Gastrocnemius medialis (tissue), 4 donors: ENCODE measurements around the gene CBX7. TPM values are rescaled to one million over a fixed set of nuclear protein-coding genes. Genes with fewer than 3 reads are reported as not detected.
"Not testable (repeated sequence)": the region's sequence is repeated elsewhere in the genome, so short reads cannot be mapped to it uniquely, and the experiment has no call there.

Experiments used
- ATAC-seq, 2 donors: fragments of 150-250 bp; one replicate each; pipeline ENCODE4 v1.9.1; 2016
- DNase-seq, 2 donors: peaks; one replicate each; pipeline ENCODE4 v3.0.0-alpha.2; 2019
- H3K27ac ChIP-seq, 4 donors: fragments of 200-600 bp; sonication (generic); 1 replicate in 1 of 4; 2 replicates in 3 of 4; pipeline ENCODE4 v1.5.1; 2016 to 2018; ENCODE audit warnings: mild to moderate bottlenecking in 2 of 4, moderate library complexity in 1 of 4
- H3K27me3 ChIP-seq, 3 donors: fragments of 200-600 bp; sonication (generic) in 2 of 3; 1 replicate in 1 of 3; 2 replicates in 2 of 3; pipeline versions ENCODE4 v1.5.1 to v1.6.0; 2016 to 2019; ENCODE audit warnings: mild to moderate bottlenecking in 1 of 3, moderate library complexity in 1 of 3
- H3K36me3 ChIP-seq, 2 donors: fragments of 200-600 bp; sonication (generic) in 1 of 2; one replicate each; pipeline ENCODE4 v1.5.1; 2017 to 2018
- H3K4me1 ChIP-seq, 2 donors: fragments of 200-600 bp; sonication (generic) in 1 of 2; one replicate each; pipeline ENCODE4 v1.5.1; 2016 to 2017; ENCODE audit warnings: mild to moderate bottlenecking in 2 of 2
- H3K4me3 ChIP-seq, 4 donors: fragments of 200-600 bp; sonication (generic) in 3 of 4; 1 replicate in 1 of 4; 2 replicates in 3 of 4; pipeline ENCODE4 v1.5.1; 2016 to 2019; ENCODE audit warnings: mild to moderate bottlenecking in 2 of 4
- H3K9me3 ChIP-seq, 3 donors: fragments of 200-600 bp; sonication (generic) in 2 of 3; 1 replicate in 1 of 3; 2 replicates in 2 of 3; pipeline ENCODE4 v1.5.1; 2016 to 2019
- CTCF ChIP-seq, 5 experiments: fragments of 450-650 bp in 3 of 5; fragments of 200-600 bp in 2 of 5; sonication (generic) in 2 of 5; IDR thresholded peaks in 4 of 5; conservative IDR thresholded peaks in 1 of 5; 1 replicate in 4 of 5; 2 replicates in 1 of 5; pipeline ENCODE4 v1.5.1; 2016 to 2019; ENCODE audit warnings: antibody characterized with exemption in 5 of 5, mild to moderate bottlenecking in 3 of 5, moderate library complexity in 3 of 5
- POLR2A ChIP-seq, 2 donors: fragments of 450-650 bp; IDR thresholded peaks; one replicate each; pipeline ENCODE4 v1.6.1; 2017; ENCODE audit warnings: antibody characterized with exemption in 2 of 2, mild to moderate bottlenecking in 2 of 2, moderate library complexity in 2 of 2
- in situ Hi-C, 4 donors: fragments of 200-750 bp; cut with MboI; loops; one replicate each; pipeline versions ENCODE4 v1.15.0 to v1.8.0; 2017; ENCODE audit warnings: low sequenced_read_pairs in 4 of 4
- intact Hi-C: fragments of 100-400 bp; cut with DNase I; formaldehyde crosslinking; loops from one replicate; pipeline ENCODE4 v1.15.1; 2023; ENCODE audit warnings: low total_unique reads
- total RNA-seq, 4 donors: library from RNA; depleted of rRNA; stranded (reverse); fragments of >200 nt; gene quantifications; one replicate each; pipeline versions ENCODE4 v1.1.0 to v1.2.3, GENCODE V29; 2016

CBX7 gene
- total RNA-seq, 4 donors from 2014 or later: 52.4 to 78.1 (median 62.3) TPM

- ATAC-seq: no peak
- TF ChIP-seq CTCF (IDR thresholded peaks at IDR 0.05 in 4 of 5, conservative IDR thresholded peaks at IDR 0.05 in 1 of 5): no peak
- TF ChIP-seq POLR2A (IDR thresholded peaks at IDR 0.05): no peak
- no peak for DNase-seq
- H3K9me3 ChIP-seq: no peaks in the 10 kb centered on the region
- H3K4me1 ChIP-seq: peaks cover 53 to 58% of the 10 kb centered on the region in 2 donors
- H3K27me3 ChIP-seq: no peaks in the 10 kb centered on the region
- H3K36me3 ChIP-seq: no peaks in the 10 kb centered on the region
- intact Hi-C loops: loop anchor here (5.0 kb wide), 1 partner anchor 354 kb away; no protein-coding TSS in a partner anchor
- H3K27ac ChIP-seq: peak overlapping the region; percentile 39 to 80 (median 70)
- in situ Hi-C loops: loop anchor here in 3 of 4 donors (5.0 to 25.0 kb wide), 2 partner anchors 139 to 339 kb away; partner anchors contain the start of genes ATF4 (in 2 of the 3) and MIEF1 (in 2 of the 3)
- H3K4me3 ChIP-seq: no peak overlapping the region
These were observed 20.7 kb upstream of the CBX7 start for GRCh38 chr22:39173050-39173706.

GRCh38 chr22:39172265-39173049 is 20.0 kb upstream of the CBX7 start:
- not testable (repeated sequence) for H3K27me3 ChIP-seq, H3K36me3 ChIP-seq, DNase-seq, ATAC-seq, H3K9me3 ChIP-seq, H3K4me3 ChIP-seq
- Histone ChIP-seq H3K27ac (peak overlapping the region; percentile 39 to 80 (median 70)), H3K4me1 (peaks cover 53 to 58% of the 10 kb centered on the region in 2 donors)
- intact Hi-C loops (loop anchor here (5.0 kb wide), 1 partner anchor 355 kb away; no protein-coding TSS in a partner anchor), in situ Hi-C loops (loop anchor here in 3 of 4 donors (5.0 to 25.0 kb wide), 2 partner anchors 140 to 340 kb away; partner anchors contain the start of genes ATF4 (in 2 of the 3) and MIEF1 (in 2 of the 3))

- in situ Hi-C loops (loop anchor here in 3 of 4 donors (5.0 to 25.0 kb wide), 2 partner anchors 141 to 341 kb away; partner anchors contain the start of genes ATF4 (in 2 of the 3) and MIEF1 (in 2 of the 3)), intact Hi-C loops (loop anchor here (1.0 to 5.0 kb wide), 3 partner anchors 112 to 356 kb away; no protein-coding TSS in a partner anchor)
- Histone ChIP-seq H3K27ac (peak overlapping the region in 3 of 4 donors; percentile 23 to 70 (median 32)), H3K36me3 (no peaks in the 10 kb centered on the region), H3K4me1 (peaks cover 52 to 58% of the 10 kb centered on the region in 2 donors), H3K9me3 (no peaks in the 10 kb centered on the region), H3K27me3 (no peaks in the 10 kb centered on the region), H3K4me3 (no peak overlapping the region)
- DNase-seq (no peak), ATAC-seq (no peak)
- TF ChIP-seq POLR2A (IDR thresholded peaks at IDR 0.05) (no peak), CTCF (IDR thresholded peaks at IDR 0.05 in 4 of 5, conservative IDR thresholded peaks at IDR 0.05 in 1 of 5) (no peak)
These were observed 19.3 kb upstream of the CBX7 start for GRCh38 chr22:39171623-39172264.

- intact Hi-C loops: loop anchor here (1.0 to 5.0 kb wide), 4 partner anchors 112 to 356 kb away; no protein-coding TSS in a partner anchor
- Histone ChIP-seq H3K36me3 (no peaks in the 10 kb centered on the region), H3K4me3 (peak overlapping the region in 1 of 4 donors; percentile 21), H3K27ac (peak overlapping the region in 3 of 4 donors; percentile 23 to 70 (median 32)), H3K9me3 (no peaks in the 10 kb centered on the region), H3K27me3 (no peaks in the 10 kb centered on the region), H3K4me1 (peaks cover 45 to 53% of the 10 kb centered on the region in 2 donors)
- peak; percentile 48 to 72 for DNase-seq
- ATAC-seq: peak; percentile 81 to 87
- TF ChIP-seq POLR2A (IDR thresholded peaks at IDR 0.05) (no peak), CTCF (IDR thresholded peaks at IDR 0.05 in 4 of 5, conservative IDR thresholded peaks at IDR 0.05 in 1 of 5) (peak; percentile 89 to 99 (median 98))
- in situ Hi-C loops: loop anchor here in 3 of 4 donors (5.0 to 25.0 kb wide), 2 partner anchors 141 to 341 kb away; partner anchors contain the start of genes ATF4 (in 2 of the 3) and MIEF1 (in 2 of the 3)
These were observed 18.5 kb upstream of the CBX7 start for GRCh38 chr22:39170825-39171622.
